Calu3 (cell line): ENCODE results near the gene CCT5. TPM values are rescaled to one million over a fixed set of nuclear protein-coding genes. Genes with fewer than 3 reads are reported as not detected.

ENCODE experiments used
- BruUV-seq: library from RNA; stranded (reverse); fragments of 400-500 nt; replicated peaks from 2 replicates; lab custom pipeline; 2021; lab: Mats Ljungman, UMichigan
- CTCF ChIA-PET: fragments of 300-600 bp; sonication (Branson Sonifier 250); formaldehyde crosslinking; loops from one replicate; lab custom pipeline; 2022; ENCODE audit warnings: antibody characterized with exemption; lab: Charles Lee
- DNase-seq: peaks from one replicate; pipeline ENCODE4 v3.0.0; 2022
- H3K27ac Mint-ChIP-seq: one replicate; pipeline ENCODE4 v1.8.0; 2022; ENCODE audit warnings: mixed read lengths; ENCODE audit not compliant: unreplicated experiment
- H3K27me3 Mint-ChIP-seq: one replicate; pipeline ENCODE4 v1.8.0; 2022; ENCODE audit warnings: mixed read lengths; ENCODE audit not compliant: unreplicated experiment
- H3K36me3 Mint-ChIP-seq: one replicate; pipeline ENCODE4 v1.8.0; 2022; ENCODE audit warnings: mild to moderate bottlenecking, moderate library complexity, mixed read lengths; ENCODE audit not compliant: insufficient read depth, unreplicated experiment
- H3K4me1 Mint-ChIP-seq: one replicate; pipeline ENCODE4 v1.8.0; 2022; ENCODE audit warnings: mild to moderate bottlenecking, low read depth, mixed read lengths; ENCODE audit not compliant: unreplicated experiment
- H3K4me3 Mint-ChIP-seq: one replicate; pipeline ENCODE4 v1.8.0; 2022; ENCODE audit warnings: mild to moderate bottlenecking, low read depth, moderate library complexity, mixed read lengths; ENCODE audit not compliant: unreplicated experiment
- H3K9me3 Mint-ChIP-seq: one replicate; pipeline ENCODE4 v1.8.0; 2022; ENCODE audit warnings: low read depth, mixed read lengths; ENCODE audit not compliant: unreplicated experiment
- intact Hi-C: fragments of 100-400 bp; cut with micrococcal nuclease; formaldehyde crosslinking; loops from one replicate; pipeline ENCODE4 v1.10.0; 2022; ENCODE audit not compliant: unreplicated experiment
- total RNA-seq: library from RNA; stranded (reverse); gene quantifications from 2 replicates; pipeline ENCODE4 v1.2.3, GENCODE V29; 2022
- TF ChIP-seq, protein P1 (sequence below): fragments of 200-600 bp; IDR thresholded peaks from one replicate; pipeline ENCODE4 v1.8.0; 2022; ENCODE audit warnings: antibody characterized with exemption; ENCODE audit not compliant: unreplicated experiment

CCT5 gene
- total RNA-seq, 1 experiment from 2014 or later, result 410 TPM

DNA sequence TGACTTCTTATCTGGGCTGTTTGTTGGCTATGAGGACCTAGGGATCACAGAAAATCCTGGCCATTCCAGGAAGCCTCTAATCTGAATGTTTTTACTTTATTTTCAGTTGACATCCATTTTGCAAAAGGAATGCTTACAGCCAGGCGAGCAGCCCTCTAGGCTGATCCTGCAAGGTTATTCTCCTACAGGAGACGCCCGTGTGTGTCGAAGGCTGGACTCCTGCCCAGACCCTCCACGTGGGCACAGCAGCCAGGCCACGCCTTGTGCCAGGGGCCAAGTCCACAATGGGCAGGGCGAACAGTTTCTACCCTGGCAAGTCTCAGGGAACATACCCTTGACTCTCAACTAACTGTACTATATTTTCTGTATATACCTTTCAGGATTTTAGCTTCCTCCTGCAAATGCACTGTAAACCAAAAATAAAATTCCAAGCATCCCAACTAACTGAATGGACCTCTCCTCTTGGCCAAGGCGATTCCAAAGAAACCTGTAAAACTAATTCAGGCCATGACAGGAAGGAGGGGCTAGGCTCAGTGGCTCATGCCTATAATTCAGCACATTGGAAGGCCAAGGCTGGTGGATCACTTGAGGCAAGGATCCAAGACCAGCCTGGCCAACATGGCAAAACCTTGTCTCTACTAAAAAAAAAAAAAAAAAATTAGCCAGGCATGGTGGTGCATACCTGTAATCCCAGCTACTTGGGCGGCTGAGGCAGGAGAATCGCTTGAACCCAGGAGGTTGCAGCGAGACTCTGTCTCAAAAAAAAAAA lies 51.9 kb downstream of the CCT5 start:
- Mint-ChIP-seq H3K4me3 (peak overlapping the region; percentile 69), H3K9me3 (no peaks in the 10 kb centered on the region), H3K27ac (no peak overlapping the region), H3K27me3 (no peaks in the 10 kb centered on the region), H3K36me3 (no peaks in the 10 kb centered on the region), H3K4me1 (peaks cover 48% of the 10 kb centered on the region)
- CTCF ChIA-PET, result no interaction called here
- intact Hi-C loops, result loop anchor here (5.0 kb wide), 1 partner anchor 55 kb away; no protein-coding TSS in a partner anchor
- peak; percentile 90 for DNase-seq
- BruUV-seq, result no TSS peak
- TF ChIP-seq, protein P1, sequence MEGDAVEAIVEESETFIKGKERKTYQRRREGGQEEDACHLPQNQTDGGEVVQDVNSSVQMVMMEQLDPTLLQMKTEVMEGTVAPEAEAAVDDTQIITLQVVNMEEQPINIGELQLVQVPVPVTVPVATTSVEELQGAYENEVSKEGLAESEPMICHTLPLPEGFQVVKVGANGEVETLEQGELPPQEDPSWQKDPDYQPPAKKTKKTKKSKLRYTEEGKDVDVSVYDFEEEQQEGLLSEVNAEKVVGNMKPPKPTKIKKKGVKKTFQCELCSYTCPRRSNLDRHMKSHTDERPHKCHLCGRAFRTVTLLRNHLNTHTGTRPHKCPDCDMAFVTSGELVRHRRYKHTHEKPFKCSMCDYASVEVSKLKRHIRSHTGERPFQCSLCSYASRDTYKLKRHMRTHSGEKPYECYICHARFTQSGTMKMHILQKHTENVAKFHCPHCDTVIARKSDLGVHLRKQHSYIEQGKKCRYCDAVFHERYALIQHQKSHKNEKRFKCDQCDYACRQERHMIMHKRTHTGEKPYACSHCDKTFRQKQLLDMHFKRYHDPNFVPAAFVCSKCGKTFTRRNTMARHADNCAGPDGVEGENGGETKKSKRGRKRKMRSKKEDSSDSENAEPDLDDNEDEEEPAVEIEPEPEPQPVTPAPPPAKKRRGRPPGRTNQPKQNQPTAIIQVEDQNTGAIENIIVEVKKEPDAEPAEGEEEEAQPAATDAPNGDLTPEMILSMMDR, result no peak

DNA sequence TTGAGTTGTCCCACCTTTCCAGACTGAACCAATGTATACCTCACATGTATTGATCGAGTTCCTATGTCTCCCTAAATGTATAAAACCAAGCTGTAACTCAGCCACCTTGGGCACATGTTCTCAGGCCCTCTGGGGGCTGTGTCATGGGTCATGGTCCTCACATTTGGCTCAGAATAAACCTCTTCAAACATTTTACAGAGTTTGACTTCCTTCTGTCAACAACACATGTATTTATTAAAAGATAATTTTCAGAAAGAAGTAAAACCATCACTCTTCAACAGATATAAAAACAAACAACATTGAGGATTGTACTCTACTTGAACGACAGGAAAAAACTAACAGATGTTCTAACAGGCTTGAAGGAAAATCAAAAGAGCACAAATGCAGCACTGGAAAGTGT lies 53.1 kb downstream of the CCT5 start:
- TF ChIP-seq, protein P1, result no peak
- H3K4me1 Mint-ChIP-seq, result peaks cover 50% of the 10 kb centered on the region
- H3K4me3 Mint-ChIP-seq, result no peak overlapping the region
- H3K27ac Mint-ChIP-seq, result no peak overlapping the region
- H3K9me3 Mint-ChIP-seq, result no peaks in the 10 kb centered on the region
- H3K36me3 Mint-ChIP-seq, result peaks cover 8% of the 10 kb centered on the region
- intact Hi-C loops, result loop anchor here (5.0 kb wide), 1 partner anchor 54 kb away; no protein-coding TSS in a partner anchor
- BruUV-seq, result no TSS peak
- no peak for DNase-seq
- CTCF ChIA-PET, result no interaction called here
- H3K27me3 Mint-ChIP-seq, result no peaks in the 10 kb centered on the region

DNA sequence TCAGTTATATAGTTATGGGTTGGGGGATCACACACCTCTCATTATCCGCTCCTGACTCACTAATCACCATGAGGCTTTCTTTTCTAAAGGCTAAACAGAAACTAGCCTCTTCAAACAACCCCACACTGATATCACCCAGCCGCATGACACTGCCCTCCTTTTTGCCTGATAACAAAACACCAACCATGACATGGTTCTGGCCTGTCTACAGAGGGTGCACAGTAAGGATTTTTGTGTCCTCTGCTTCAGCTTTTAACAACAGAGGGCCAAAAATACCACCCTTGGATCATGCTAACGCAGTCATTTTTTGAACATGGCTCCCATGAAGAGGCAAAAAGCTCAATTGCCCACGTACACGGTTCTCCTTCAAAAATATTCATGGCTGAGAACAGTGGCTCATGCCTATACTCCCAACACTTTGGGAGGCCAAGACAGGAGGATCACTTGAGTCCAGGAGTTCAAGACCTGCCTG lies 53.7 kb downstream of the CCT5 start:
- no peaks in the 10 kb centered on the region for H3K27me3 Mint-ChIP-seq
- intact Hi-C loops, result loop anchor here (5.0 kb wide), 1 partner anchor 54 kb away; no protein-coding TSS in a partner anchor
- TF ChIP-seq, protein P1, result no peak
- no peak overlapping the region for H3K27ac Mint-ChIP-seq
- BruUV-seq, result no TSS peak
- peaks cover 12% of the 10 kb centered on the region for H3K36me3 Mint-ChIP-seq
- no peak for DNase-seq
- H3K4me3 Mint-ChIP-seq, result no peak overlapping the region
- no peaks in the 10 kb centered on the region for H3K9me3 Mint-ChIP-seq
- H3K4me1 Mint-ChIP-seq, result peaks cover 50% of the 10 kb centered on the region
- CTCF ChIA-PET, result interaction anchor here (0.7 kb wide), 1 partner anchor 44 kb away, joined by 3 read pairs; no protein-coding TSS in a partner anchor

DNA sequence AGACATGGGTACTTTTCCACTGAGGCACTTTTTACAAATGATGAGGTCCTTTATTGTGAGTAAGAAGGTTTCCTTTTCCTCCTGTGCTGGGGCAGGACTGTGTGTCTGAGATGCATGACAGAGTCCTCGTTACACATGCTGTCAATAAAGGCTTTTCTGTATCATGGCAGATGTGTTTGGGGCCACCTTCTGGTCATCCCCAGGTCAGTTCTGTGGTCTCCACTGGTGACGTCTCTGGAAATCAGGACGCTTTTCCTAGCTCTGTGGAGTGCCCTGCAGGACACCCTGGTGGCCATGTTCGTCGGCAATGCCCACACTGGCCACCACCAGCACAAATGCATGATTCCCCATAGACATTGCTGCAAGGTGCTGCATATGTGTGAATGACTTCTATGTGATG lies 54.9 kb downstream of the CCT5 start:
- no peak for DNase-seq
- BruUV-seq, result no TSS peak
- H3K27ac Mint-ChIP-seq, result no peak overlapping the region
- CTCF ChIA-PET, result no interaction called here
- H3K36me3 Mint-ChIP-seq, result peaks cover 14% of the 10 kb centered on the region
- no peaks in the 10 kb centered on the region for H3K27me3 Mint-ChIP-seq
- H3K9me3 Mint-ChIP-seq, result no peaks in the 10 kb centered on the region
- H3K4me3 Mint-ChIP-seq, result no peak overlapping the region
- intact Hi-C loops, result loop anchor here (5.0 kb wide), 1 partner anchor 52 kb away; no protein-coding TSS in a partner anchor
- TF ChIP-seq, protein P1, result no peak
- H3K4me1 Mint-ChIP-seq, result peaks cover 42% of the 10 kb centered on the region
